Measurements from ENCODE around the gene PHF21A.

PHF21A gene

DNA sequence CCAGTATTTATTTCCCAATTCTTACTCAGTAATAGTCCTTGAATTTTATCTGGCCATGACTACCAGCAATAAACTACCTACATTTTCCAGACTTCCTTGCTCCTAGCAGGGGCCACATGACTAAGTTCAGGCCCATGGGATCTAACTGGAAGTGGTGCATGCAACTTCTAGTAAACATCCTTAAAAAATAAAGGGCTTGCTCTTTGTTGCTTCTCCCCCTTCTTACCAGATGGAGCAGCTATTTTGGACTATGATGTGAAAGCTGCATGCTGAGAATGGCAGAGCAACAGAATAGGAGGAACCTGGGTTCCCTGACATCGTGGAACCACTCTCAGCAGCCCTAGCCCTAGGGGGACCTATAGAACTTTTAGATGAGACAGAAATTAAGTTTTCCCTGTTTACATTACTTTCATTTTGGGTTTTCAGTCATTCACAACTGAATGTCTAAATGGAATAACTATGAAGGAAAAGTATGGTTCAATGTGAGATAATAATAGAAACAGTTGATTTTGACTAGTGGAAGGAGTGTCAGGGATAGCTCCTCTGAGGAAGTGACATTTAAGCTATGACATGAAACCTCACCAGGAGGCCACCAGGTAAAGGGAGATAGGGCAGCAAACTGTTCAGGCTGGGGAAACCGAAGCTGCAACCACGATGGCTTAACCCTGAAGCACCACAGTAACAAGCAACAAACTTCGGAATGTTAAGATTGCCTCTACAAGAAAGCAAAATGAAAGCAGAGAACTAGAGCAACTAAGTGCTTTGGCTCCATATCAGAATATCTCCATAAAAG is 48.9 kb downstream of the PHF21A start:
- DNase-seq = no peak

GRCh38 chr11:46071091-46071490 is 50.2 kb downstream of the PHF21A start:
- no peak for DNase-seq

- DNase-seq = no peak
Observed at GRCh38 chr11:46069595-46069994, 51.7 kb downstream of the PHF21A start.

GRCh38 chr11:46066335-46066734 is 54.9 kb downstream of the PHF21A start:
- DNase-seq = no peak

GRCh38 chr11:46065681-46066080 is 55.6 kb downstream of the PHF21A start:
- no peak for DNase-seq

DNA sequence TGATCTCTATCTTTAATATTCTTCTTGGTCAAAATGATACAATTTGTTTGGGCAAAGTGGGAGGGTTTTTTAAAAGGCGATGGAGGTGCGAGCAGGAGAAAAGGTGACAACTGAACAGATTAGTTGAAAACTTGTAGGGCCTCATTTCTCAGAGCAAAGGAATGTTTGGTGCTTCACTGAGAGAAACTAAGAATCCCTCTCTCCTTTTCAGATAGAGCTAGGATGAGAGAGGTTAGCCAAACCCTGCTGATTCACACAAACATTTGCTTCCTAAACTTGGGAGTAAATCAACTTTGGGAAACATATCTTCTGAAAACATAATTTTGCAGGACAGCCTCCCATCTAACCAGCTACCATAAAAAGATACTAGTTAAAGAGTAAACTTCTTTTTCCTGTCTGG is 57.0 kb downstream of the PHF21A start:
- DNase-seq = no peak

DNA sequence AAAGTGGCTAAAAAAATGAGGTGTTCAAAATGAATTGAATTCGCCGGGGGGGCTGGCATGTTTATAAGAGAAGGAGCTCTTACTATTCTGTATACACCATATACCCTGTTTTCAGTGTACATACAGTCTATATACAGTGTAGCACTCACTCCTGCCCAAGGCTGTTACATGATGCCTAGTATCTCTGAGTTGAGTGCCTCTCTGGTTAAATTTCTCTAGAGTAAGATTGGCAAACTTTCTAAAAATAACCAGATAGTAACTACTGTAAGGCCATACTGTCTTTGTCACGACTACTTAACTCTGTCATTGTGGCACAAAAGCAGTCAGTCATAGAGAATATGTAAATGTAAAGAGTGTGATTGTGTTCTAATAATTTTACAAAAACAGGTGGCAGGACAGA is 58.1 kb downstream of the PHF21A start:
- no peak for DNase-seq

- DNase-seq = no peak
Observed at GRCh38 chr11:46060013-46060412, 61.2 kb downstream of the PHF21A start.

DNA sequence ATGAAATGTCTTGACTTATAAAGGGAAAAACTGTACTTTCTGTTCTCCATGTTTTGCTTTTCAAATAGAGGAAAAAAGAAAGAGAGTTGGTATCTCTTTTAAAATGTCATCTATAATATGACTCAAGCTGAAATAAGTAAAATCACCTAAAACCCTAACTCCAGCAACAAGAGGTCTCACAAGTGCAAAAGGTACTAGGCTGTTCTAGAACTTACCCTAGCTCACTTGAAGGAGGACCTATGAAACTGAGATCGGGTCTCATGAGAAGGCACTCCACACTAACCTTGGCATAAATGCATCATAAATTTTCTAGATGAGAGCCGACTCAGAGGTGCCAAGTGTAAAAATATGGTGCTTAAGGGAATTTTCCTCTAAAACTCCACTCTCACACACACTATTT is 63.8 kb downstream of the PHF21A start:
- no peak for DNase-seq

- DNase-seq = no peak
Observed at GRCh38 chr11:46055371-46055770, 65.9 kb downstream of the PHF21A start.

DNA sequence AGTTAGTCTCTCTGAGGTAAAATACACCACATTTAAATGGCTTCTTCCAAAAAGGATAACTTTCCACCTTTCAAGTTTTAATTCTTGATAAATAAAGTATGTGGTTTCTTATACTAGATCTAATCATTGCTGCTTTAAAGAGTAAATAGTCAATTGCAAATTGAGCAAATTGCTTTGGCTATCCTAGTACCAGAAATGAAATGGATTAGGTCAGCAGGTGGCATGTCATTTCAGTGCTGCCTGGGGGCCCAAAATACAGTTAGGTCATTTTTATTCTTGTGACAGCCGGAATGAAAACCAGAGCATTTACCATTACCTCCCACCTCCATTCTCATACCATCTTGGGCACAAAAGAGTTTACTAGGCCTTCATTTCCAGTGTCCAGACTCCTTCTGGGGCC is 70.2 kb downstream of the PHF21A start:
- no peak for DNase-seq

DNA sequence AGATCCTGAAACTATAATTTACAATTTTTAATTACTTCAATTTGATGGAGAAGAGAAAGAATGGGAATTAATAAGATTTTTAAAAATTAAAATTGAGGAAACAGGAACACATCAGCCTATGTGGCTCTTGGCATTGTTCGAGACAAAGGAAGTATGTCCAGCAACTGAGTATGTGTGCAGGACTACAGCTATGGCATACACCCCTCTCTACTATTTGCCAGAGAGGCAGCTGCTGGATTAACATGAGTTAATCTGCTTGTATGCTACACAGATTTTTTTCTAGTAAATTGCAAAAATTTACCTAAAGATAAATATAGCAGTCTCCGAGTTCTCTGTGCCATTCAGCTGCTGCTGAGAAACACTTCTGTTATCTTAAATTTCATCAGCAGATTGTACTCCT is 70.6 kb downstream of the PHF21A start:
- no peak for DNase-seq

DNA sequence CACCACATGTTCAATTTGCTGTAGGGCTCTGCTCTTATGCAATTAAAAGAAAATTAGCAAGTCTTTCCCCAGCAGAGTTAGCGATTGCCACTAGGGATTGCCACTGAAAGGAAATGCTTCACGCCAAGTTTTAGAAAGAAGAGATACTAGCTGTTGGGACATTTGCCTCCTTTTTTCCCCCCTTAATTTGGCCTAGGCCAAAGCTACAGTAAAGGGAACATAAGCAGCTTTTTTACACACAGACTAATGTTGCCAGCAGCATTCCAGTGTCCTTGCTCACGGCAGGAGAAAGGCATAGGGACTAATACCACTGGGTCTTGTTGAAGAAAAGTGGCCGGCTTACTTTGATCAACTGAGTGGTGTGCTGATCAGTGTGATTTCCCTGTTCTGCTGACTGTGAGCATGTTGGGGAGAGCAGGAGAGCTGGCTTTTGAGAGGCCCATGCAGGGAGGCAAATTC is 71.2 kb downstream of the PHF21A start:
- DNase-seq = no peak

DNA sequence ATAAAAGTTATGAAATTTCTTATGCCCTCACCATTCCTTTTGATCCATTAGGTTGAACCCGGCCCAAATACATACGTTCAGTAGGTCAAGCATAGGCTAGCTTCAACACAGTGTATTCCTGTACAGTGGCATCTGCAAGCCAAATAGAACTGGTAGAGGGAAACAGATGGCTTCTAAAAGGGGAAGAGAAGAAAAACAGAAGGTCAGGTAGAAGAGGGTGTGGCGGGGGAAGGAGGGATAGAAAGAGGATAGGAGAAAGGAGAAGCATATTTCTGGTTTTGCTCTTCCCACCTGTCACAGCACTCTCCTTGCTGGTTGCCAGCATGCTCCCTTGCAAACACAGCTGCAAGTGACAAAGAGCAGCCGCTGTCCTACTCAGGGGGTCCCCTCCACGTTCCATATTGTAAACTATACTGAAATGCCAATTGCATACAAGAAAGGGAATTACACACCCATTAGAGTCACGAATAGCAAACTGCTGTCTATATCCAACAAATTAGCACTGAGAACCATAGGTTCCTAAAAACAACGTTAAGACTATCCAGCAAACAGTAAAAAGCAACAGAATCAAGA is 71.8 kb downstream of the PHF21A start:
- peak; percentile 28 for DNase-seq

DNA sequence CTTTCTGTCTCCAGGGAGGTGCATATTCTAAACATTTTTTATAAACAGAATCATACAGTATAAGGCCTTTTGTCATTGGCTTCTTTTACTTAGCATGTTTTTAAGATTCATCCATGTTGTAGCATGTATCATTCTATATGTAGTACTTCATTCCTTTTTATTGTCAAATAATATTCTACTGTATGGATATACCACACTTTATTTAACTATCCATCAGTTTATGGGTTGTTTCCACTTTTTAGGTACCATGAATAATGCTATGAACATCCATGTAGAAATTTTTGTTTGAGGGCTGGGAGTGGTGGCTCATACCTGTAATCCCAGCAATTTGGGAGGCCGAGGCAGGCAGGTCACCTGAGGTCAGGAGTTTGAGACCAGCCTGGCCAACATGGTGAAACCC is 73.1 kb downstream of the PHF21A start:
- DNase-seq = no peak

GRCh38 chr11:46047520-46047919 is 73.7 kb downstream of the PHF21A start:
- no peak for DNase-seq

DNA sequence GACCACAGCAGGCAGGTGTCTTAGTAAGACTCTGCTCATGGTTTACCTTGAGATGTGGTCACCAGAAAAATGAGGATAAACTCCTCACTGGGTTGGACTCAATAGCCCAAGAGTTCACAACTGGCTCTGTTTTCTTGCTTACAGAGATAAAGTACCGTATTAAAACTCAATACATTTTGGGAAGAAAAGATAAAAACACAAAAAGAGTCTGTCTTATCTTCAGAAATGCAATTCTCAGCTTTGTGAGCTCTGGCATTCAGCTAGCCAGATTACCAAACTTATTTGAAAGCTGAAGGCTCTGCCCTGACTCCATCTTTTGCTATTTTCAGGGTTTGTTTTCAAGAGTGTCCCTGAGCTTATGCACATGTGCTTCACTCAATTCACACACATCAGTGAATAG is 75.4 kb downstream of the PHF21A start:
- no peak for DNase-seq

- no peak for DNase-seq
Observed at GRCh38 chr11:46044601-46045000, 76.7 kb downstream of the PHF21A start.

DNA sequence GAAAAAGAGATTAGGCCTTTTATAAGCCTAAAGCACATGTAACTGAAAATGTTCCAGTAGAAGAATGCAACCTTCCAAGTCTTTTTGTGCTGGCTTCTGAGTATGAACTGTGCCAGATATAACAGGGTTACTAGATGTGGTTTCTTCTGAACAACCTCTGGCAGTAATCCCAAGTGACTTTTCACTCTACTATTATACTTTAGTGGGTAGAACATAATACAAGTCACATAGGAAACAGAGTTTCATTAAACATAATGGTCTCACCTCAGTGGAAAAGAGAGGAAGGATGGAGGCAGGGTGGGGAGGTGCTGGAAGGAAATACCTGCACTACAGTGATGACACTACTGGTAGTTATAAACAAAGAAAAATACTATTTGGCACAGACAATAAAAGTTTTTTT is 81.3 kb downstream of the PHF21A start:
- no peak for DNase-seq

GRCh38 chr11:46038529-46038928 is 82.7 kb downstream of the PHF21A start:
- no peak for DNase-seq

DNA sequence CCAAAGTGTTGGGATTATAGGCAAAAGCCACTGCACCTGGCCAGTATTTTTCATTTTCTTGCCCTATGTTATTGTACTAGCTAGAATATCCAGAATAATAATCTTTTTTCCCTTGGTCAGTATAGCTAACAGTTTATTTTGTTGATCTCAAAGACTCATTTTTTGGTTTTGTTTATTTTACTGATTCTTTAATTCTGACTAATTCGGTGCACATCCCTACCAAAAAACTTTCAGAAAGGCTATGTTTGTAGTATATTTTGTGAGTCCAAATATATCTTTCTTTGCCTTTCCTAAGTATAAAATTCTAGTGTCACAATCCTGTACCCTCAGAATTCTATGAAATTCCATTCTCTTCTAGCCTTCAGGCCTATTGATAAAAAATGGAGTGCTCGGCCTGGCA is 84.3 kb downstream of the PHF21A start:
- DNase-seq = no peak

DNA sequence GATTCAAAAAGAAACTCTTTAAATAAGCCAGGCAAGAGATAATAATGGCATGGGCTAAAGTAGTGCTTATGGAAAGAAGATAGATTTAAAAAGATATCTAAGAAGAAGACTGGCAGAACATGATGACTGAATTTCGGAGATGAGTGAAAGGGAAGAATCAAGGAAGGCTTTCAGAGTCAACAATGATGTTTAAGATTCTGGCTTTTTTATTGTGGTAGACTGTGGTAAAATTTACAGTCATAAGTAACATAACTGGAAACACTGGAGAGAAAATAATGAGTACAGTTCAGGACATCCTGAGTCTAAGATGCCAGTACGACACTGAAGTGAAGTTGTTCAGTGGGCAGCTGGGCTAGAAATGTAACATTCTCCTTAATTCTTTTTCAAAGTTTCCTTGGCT is 85.2 kb downstream of the PHF21A start:
- no peak for DNase-seq

DNA sequence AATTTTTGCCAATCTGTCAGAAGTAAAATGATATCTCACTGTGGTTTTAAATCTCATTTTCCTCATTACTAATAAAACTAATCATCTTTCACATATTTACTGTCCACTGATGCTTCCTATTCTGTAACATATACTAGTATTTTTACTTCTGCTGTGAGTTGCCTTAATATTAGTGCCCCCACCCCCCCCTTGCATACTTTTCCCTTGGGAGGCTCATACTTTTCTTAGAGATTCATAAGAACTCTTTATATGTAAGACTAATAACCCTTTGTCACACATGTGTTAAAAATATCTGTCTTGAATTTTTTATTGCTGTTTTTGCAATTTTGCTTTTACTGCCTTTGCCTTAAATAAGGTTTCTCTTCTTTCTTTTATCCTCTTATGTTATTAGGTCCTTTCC is 87.2 kb downstream of the PHF21A start:
- DNase-seq = no peak

GRCh38 chr11:46026606-46027293 is 94.5 kb downstream of the PHF21A start:
- DNase-seq = no peak
